GM18498 (cell line): Measurements from ENCODE around the gene THADA.
"Not testable (repeated sequence)": the region's sequence is repeated elsewhere in the genome, so short reads cannot be mapped to it uniquely, and the experiment has no call there.

Source experiments
- ATAC-seq: cut with Tn5 transposase; IDR thresholded peaks from one replicate; pipeline ENCODE4 v1.9.1; 2021; ENCODE audit warnings: mild to moderate bottlenecking, moderate library complexity; ENCODE audit not compliant: unreplicated experiment

Gene THADA

DNA sequence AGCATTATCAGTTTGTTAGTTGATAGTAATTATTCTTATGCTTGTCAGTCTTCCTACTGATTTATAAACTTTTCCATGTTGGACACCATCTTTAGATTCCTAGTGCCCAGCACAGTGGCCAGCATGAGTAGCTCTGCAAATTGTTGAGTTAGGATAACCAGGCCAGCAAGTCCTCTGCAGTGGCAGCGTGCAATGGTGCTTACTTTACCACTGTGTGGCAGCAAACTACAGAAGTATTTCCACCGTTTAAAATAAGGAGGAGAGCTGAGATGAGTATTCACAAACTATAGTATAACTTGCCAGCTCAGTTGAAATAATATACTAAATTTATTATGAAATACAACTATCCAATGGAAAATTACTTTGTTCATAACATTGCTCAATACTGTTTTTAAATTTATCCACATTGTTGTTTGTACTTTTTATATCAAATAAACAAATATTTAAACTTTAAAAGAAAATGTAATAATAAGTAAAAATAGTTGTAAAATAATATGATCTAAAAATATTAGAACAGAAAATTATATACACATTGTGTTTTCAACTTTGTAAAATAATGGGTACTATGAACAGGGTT, 9.3 kb upstream of the THADA start:
- no peak for ATAC-seq

DNA sequence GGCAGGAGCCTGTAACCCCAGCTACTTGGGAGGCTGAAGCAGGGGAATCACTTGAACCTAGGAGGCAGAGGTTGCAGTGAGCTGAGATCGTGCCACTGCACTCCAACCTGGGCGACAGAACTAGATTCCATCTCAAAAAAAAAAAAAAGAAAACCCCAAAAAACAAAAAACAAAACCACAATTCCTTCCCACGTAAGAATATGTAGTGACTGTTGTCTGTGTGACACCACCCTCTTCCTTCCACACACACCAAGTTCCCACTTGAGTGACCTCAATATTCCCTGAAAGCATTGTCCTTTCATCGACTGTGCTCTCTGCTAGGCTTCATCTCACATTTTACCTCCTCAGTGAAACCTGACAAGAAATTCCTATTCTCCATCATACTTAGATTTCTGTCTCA, 8.8 kb upstream of the THADA start:
- ATAC-seq, result no peak

DNA sequence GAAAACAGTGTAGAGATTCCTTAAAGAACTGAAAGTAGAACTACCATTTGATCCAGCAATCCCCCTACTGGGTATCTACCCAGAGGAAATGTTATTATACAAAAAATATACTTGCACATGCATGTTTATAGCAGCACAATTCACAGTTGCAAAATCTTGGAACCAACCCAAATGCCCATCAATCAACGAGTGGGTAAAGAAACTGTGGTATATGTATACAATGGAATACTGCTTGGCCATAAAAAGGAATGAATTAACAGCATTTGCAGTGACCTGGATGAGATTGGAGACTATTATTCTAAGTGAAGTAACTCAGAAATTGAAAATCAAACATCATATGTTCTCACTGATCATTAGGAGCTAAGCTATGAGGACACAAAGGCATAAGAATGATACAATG, 4.8 kb upstream of the THADA start:
- ATAC-seq, result not testable (repeated sequence)

DNA sequence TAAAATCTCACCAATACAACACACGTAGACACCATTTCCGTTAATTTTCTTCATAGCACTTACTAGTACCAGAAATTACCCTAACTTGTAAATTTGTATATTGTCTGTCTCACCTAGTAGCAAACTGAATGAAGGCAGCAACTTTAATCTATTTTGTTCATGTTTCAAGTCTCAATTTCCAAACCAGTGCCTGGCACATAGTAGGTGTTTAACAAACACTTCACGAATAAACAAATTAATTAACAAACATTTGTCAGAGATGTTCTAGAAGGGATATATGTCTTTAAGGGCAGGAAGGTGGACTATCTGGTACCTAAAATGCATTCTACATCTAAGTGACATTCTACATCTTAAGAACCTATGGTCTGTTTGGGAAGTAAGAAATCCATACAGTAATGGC, 963 bp downstream of the THADA start:
- ATAC-seq, result no peak

DNA sequence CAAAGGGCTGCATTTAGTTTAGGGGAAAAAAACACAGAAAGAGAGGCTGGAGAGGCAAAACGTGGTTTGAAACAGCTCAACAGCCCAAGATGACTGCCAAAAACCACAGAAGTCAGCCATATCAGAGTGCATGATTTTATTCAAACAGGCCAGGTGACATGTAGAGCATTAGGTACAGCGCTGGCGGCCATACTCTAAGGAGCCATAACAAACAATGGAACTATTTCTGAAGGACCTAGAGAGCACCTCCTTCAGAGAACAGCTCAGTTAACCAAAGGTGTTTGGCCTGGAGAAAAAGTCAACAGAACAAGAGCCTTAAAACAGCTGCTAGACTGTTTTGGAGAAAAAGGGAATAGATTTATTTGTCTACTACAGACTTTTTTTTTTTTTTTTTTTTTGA, 2.6 kb downstream of the THADA start:
- no peak for ATAC-seq

DNA sequence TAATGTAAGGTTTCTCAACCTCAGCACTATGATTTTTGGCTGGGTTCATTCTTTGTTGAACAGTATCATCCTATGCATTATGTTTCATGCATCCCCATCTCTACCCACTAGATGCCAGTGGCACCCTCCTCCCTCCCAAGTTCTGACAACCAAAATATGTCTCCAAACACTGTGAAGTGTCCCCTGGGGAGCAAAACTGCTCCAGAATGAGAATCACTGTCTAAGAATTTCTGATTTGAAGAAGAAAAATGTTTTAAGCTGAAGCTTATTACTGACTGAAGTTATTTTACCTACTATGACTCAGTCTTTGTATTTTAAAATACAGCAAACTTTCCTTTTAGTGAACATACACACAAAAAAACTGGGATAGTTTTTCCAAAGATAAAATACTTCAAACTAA, 3.4 kb downstream of the THADA start:
- ATAC-seq, result no peak

DNA sequence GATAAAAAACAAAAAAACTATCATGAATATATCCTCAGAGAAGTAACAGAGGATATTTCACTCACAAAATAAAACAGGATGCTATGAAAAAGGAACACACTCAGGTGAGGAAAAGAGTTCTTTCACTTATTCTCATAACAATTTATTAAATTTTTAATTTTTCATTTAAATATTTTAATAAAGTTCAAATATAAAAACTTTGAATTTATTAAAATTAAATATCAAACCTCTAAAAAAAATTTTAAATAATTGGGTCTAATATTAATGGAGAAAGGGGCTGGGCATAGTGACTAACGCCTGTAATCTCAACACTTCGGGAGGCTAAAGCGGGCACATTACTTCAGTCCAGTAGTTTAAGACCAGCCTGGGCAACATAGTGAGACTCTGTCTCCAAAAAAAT, 10.1 kb downstream of the THADA start:
- ATAC-seq, result no peak

DNA sequence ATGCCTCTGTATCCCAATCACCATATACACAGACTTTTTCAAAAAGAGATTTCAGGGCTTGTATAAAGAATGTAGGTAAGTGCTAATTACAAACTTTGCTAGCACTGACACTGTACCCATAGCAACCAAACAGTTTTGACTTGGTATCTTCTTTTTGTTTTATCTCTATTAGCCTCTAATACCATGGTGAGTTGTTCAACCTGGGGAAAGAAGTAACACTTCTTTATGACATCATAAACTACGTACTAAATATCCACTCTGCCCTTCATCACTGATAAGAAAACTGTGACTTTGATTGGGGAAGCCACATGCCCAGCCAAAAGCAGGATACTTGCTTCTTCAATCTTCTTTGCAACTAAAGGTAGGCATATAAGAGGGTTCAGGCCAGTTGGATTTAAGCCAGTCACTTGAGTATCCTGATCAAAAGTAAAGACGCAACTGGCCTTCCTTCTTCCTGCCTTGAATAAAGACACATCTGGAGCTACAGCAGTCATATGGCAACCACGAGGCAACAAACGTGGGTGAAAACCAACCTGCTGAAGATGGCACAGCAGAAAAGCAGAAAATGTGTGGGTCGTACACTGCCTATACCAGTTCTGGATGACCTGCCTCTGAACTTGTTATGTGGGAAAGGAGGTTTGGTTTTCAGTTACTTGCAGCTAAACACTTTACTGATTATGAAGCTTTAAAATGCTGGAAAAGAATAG, 16.4 kb downstream of the THADA start:
- ATAC-seq, result no peak

DNA sequence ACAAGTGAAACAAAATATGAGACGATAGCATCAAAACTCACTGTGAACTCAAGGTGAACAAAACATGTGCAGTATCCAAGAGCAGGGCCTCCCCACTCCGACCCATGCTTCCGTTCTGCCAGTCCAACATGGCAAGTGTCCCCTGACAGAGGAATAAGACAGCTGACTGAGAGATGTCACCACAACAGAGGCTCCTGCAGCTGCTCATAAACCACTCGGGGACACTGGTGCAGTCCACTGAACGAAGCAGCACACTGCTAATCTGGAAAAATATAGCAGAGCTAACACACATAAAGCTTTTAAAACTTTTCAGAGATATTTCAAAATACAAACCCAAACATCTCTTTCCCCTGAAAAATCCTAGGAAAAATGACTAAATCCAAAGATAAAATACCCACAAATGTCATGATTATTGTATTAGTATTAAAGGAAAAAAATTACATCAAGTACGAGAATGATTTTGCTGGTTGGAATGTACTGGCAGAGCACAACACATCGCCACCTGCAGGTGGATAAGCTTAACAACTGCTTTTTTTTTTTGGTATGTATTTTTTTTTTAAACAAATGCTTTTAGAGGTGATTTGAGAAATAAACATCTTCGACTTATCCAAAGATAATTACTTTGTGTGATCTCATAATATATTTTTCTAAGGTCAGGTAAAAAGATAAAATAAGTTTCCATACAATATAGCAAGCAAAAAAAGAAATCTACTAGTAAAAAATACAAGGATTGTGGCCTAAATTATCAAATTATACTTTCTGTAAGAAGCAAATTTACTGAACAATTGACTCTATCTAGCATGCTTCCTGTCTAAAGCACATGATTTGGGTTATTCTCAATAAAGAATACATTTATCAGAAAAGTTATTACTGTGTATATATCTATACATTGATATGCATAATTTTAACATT, 18.6 kb downstream of the THADA start:
- ATAC-seq, result no peak

DNA sequence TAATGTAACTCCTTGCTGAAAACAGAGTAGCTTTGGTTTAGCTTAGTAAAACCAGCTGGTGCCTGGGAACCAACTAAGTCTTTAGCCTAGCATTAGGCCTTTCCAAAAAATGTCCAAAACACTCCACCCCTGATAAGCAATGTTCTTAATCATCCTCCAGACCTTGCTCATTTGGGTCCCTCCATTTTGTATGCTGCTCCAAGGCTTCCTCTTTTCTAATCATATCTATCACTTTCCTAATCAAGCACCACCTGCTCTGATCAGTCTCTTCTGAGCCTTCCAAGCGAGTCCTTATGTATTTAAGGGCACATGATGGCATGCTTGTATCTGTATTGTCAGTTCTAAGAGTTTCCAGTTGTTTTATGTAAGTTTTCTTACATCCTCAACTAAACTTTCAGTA, 23.6 kb downstream of the THADA start:
- no peak for ATAC-seq

DNA sequence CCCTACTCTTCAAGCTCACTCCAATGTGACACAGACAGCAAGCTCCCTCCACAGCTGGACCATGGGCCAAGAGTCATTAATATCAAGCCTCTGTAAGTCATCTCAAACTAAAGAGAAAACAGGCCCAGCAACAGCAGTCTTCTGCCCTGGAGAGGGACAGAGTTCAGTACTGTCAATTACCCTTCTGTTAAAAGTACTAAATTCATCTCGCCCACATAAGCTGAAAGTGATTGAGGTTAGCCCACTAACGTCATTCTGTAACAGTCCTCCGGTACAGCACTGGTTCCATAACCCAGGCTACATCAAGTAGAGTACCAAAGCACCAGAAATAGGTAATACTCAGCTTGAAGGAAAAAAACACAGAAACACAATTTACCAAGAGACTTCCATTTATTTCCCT, 25.9 kb downstream of the THADA start:
- ATAC-seq, result peak; percentile 81

DNA sequence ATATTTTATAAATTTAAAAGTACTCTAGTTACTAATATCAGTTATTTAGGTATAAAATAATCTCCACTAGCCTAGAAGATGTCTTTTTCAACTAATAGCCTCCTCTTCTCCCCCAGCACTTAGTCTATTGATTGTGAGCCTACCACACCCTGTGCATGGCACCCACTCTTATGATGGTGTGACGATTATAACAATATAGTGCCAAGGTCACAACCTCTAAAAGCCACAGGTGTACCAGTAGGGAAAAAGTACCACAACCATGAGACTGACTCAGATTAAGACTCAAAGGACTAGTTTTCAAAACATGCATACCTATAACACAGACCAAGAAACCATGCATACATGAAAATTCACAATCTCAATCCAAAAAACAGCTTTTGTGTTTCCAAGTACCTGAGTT, 27.6 kb downstream of the THADA start:
- ATAC-seq, result no peak

DNA sequence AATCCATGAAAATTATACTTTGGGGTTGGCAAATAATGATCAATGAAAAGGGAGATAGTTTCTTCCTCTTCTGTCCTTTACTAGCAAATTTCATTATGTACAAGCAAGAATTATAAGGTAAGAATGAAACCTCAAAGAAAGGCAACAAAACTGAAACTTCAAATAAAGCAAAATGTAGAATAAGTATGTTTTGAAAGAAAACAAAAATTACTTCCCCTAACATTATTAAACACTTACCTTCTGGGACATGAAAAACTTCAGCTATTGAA, 29.4 kb downstream of the THADA start:
- no peak for ATAC-seq

DNA sequence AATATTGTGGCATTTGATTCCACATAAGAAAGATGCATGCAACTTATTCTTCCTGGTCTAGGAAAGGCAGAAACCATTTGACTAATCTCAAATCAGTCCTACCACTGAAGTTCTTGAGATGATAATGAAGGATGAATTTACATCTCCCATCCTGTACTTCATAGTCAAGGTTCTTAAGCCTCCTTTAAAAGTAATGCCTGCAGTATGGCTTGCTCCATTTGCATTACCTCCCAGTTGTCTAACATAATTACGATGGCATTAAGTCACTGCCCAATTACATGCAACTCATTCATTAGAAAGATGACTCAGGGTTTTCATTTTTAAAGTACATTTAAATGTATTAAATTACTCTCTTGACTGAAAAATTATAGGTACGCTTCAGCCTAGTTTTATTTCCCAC, 32.2 kb downstream of the THADA start:
- ATAC-seq, result no peak

DNA sequence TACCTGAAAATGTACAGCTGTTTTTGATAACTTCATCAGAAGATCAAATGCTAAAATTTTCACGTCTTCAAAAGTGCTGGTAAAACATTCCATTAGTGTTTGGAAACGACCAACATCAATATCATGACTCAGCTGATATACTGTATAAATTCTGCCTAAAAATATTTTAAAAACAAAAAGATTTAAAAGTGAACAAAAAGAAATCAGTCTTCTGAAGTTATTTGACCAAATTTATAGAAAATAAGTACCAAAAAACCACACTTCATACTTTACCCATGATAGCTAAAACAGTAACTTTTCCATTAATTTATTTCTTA, 35.6 kb downstream of the THADA start:
- no peak for ATAC-seq

DNA sequence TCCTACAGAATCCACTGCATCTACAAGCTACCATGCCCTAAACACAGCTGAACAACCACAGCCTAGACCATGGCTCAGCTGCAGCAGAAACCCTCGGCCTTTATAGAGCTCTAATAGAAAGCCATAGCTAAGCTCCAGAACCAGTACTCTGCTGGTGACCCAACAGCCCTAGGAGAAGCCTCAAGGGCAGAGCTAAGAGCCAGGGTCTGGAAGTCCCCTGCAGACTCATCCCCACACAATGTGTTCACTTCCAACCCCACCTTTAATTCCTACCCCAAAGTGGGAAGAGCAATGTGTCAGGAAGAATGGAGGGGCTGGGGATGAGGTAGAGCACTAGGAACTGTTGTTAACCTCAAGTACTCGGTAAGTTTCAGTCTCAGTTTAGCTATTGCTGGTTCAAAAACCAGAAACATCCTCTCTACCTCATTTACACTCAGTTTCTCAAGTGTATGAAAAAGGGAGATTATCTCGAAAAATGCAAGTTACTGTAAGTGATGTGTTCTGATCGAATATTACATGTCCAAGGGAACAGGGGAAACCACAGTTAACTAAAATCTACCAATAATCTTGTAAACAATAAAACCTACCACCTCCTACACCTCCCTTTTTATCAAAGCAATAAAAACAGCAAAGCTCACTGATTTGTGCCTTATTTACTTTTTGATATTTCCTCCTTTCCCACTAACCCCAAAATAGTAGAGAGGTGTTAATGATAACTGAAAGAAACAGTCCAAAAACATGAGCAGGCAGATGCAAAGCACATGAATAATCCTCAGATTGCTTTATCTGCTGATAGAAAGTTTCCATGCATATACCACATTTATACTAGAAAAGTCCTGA, 36.2 kb downstream of the THADA start:
- peak; percentile 87 for ATAC-seq

DNA sequence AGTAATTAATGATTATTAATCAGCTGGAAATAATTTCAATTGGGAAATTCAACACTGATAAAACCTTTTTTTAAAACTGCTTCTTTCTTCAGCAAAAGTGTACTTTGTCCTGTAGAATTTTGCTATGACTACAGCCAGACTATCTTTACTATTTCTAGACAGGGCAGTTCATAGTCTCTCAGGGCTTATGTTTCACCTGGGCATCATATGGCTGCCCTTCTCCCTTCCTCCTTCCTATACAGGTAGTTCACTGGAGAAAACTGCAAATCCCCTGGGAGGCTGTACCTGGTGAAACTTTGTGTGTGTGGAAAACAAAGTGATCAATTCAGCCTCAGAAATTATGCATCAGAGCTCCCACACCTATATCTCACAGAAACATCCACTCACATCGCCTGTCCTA, 38.6 kb downstream of the THADA start:
- ATAC-seq, result no peak

DNA sequence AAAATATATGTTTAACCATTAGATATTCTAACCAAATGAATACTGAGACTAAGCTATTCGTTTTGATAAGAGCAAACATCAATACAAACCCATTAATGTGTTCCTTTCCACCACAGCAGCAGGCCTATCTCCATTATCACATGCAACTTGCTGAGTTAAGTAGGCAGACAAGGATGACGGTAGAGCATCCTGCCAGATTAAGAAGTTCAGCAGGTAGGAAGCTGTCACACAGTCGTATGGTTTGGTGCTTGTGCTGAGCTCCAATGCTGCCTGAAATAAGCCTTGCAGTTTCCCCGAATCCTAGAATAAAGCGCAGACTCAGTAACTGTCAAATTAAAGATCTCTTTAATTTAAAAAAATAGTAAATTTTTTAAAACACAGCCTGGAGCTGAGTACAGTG, 39.6 kb downstream of the THADA start:
- ATAC-seq, result no peak

DNA sequence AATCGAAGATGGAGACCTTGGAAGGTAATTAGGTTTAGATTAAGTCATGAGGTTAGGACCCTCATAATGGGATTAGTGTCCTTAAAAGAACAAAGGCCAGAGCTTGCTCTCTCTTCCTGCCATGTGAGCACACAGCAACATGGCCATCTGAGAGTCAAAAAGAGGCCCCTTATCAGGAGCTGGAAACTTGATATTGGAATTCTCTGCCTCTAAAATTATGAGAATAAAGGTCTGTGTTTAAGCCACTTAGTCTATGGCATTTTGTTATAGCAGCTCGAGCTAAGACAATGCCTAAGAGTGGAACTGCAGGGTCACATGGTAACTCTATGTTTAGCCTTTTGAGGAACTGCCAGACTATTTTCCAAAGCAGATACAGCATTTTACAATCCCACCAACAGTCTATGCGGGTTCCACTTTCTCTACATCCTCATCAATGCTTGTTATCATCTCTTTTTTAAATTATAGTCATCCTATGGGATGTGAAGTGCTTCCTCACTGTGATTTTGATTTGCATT, 42.4 kb downstream of the THADA start:
- ATAC-seq, result no peak

DNA sequence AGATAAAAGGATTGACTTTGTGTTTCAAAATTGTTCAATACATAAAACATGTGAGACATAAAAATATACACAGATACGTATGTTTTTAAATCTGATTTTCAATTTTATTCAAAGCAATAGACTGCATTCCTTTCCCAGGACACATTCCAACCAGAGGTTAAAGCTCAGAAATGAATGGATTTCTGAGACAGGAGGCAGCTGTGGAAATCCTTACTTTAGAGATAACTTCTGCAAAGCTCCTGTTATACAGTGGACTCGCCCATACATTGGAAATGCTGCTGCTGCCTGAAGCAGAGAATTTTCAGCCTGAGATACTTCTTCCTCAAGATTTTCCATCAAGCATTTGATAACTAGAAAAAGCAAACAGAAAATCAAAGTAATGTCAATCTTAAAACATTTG, 43.8 kb downstream of the THADA start:
- ATAC-seq, result no peak

DNA sequence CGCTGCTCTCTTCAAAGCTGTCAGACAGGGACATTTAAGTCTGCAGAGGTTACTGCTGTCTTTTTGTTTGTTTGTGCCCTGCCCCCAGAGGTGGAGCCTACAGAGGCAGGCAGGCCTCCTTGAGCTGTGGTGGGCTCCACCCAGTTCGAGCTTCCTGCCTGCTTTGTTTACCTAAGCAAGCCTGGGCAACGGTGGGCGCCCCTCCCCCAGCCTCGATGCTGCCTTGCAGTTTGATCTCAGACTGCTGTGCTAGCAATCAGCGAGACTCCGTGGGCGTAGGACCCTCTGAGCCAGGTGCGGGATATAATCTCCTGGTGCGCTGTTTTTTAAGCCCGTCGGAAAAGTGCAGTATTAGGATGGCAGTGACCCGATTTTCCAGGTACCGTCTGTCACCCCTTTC, 47.5 kb downstream of the THADA start:
- ATAC-seq, result not testable (repeated sequence)
